Suprapubic skin (tissue), 4 donors: Measurements from ENCODE around the gene ZFAND6. TPM values are rescaled to one million over a fixed set of nuclear protein-coding genes. Genes with fewer than 3 reads are reported as not detected.

Experiments used
- DNase-seq, 2 donors: peaks; one replicate each; pipeline ENCODE4 v3.0.0-alpha.2; 2019; ENCODE audit warnings: low spot score in 2 of 2
- H3K27ac ChIP-seq: fragments of 200-600 bp; sonication (generic); one replicate; pipeline ENCODE4 v1.5.1; 2019
- H3K27me3 ChIP-seq: fragments of 200-600 bp; sonication (generic); one replicate; pipeline ENCODE4 v1.5.1; 2019
- H3K36me3 ChIP-seq: fragments of 200-600 bp; sonication (generic); one replicate; pipeline ENCODE4 v1.5.1; 2019
- H3K4me1 ChIP-seq: fragments of 200-600 bp; sonication (generic); one replicate; pipeline ENCODE4 v1.5.1; 2019
- H3K4me3 ChIP-seq: fragments of 200-600 bp; sonication (generic); one replicate; pipeline ENCODE4 v1.5.1; 2019; ENCODE audit warnings: mild to moderate bottlenecking
- H3K9me3 ChIP-seq: fragments of 200-600 bp; sonication (generic); one replicate; pipeline ENCODE4 v1.5.1; 2019
- EP300 ChIP-seq: sonication (generic); formaldehyde crosslinking; IDR thresholded peaks from one replicate; pipeline ENCODE4 v1.6.1; 2017; ENCODE audit warnings: antibody characterized with exemption
- POLR2A ChIP-seq, 2 donors: fragments of 450-650 bp; IDR thresholded peaks; one replicate each; pipeline ENCODE4 v1.6.1; 2017; ENCODE audit warnings: antibody characterized with exemption in 2 of 2, mild to moderate bottlenecking in 2 of 2, moderate library complexity in 2 of 2
- POLR2AphosphoS5 ChIP-seq, 3 donors: sonication (generic); formaldehyde crosslinking; IDR thresholded peaks; one replicate each; pipeline ENCODE4 v1.6.1; 2017; ENCODE audit warnings: antibody characterized with exemption in 3 of 3
- WGBS: methylation state at CpG from one replicate; pipeline ENCODE4 v1.1.5; 2018; 5-methylcytosine and 5-hydroxymethylcytosine counted together
- total RNA-seq, 4 donors: library from RNA; depleted of rRNA; stranded (reverse); fragments of >200 nt; gene quantifications; one replicate each; pipeline ENCODE4 v1.1.0, GENCODE V29; 2016
- TF ChIP-seq, protein P1 (sequence below), 2 donors: fragments of 200-600 bp in 1 of 2; fragments of 450-650 bp in 1 of 2; sonication (generic) in 1 of 2; IDR thresholded peaks; one replicate each; pipeline ENCODE4 v1.5.1; 2016 to 2019; ENCODE audit warnings: antibody characterized with exemption in 2 of 2, mild to moderate bottlenecking in 1 of 2, moderate library complexity in 1 of 2

ZFAND6 gene
- total RNA-seq, 4 donors from 2014 or later, result 47.9 to 107 (median 80.9) TPM

DNA sequence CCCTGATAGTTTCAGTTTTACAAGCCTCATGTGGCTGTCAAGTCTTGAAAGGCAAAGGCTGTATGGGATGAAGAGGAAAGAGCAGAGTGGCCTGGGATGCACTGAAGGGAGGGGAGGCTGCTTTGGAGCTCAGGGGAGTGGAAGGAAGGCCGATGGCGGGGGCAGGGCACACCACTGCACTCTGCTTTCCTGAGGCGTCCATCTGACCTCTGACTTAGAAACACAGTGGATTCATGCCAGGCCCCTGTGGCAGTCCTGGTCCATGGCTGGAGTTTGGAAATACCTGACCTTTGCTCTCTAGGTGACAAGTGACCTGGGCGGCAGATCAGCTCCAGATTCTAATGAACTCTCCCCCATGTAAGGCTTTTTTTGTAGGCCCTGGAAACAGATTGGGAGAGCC lies 112.3 kb downstream of the ZFAND6 start:
- WGBS, result 87% methylated on average over 3 of the region's 4 CpGs
- H3K4me3 ChIP-seq, result no peak overlapping the region
- no peaks in the 10 kb centered on the region for H3K27me3 ChIP-seq
- H3K9me3 ChIP-seq, result no peaks in the 10 kb centered on the region
- H3K27ac ChIP-seq, result no peak overlapping the region
- no peak for DNase-seq
- peaks cover 8% of the 10 kb centered on the region for H3K36me3 ChIP-seq
- TF ChIP-seq EP300, result no peak
- no peak for TF ChIP-seq POLR2AphosphoS5 (IDR thresholded peaks at IDR 0.05)
- TF ChIP-seq, protein P1, sequence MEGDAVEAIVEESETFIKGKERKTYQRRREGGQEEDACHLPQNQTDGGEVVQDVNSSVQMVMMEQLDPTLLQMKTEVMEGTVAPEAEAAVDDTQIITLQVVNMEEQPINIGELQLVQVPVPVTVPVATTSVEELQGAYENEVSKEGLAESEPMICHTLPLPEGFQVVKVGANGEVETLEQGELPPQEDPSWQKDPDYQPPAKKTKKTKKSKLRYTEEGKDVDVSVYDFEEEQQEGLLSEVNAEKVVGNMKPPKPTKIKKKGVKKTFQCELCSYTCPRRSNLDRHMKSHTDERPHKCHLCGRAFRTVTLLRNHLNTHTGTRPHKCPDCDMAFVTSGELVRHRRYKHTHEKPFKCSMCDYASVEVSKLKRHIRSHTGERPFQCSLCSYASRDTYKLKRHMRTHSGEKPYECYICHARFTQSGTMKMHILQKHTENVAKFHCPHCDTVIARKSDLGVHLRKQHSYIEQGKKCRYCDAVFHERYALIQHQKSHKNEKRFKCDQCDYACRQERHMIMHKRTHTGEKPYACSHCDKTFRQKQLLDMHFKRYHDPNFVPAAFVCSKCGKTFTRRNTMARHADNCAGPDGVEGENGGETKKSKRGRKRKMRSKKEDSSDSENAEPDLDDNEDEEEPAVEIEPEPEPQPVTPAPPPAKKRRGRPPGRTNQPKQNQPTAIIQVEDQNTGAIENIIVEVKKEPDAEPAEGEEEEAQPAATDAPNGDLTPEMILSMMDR (IDR thresholded peaks at IDR 0.05), result no peak
- no peak for TF ChIP-seq POLR2A (IDR thresholded peaks at IDR 0.05)
- peaks cover 15% of the 10 kb centered on the region for H3K4me1 ChIP-seq

DNA sequence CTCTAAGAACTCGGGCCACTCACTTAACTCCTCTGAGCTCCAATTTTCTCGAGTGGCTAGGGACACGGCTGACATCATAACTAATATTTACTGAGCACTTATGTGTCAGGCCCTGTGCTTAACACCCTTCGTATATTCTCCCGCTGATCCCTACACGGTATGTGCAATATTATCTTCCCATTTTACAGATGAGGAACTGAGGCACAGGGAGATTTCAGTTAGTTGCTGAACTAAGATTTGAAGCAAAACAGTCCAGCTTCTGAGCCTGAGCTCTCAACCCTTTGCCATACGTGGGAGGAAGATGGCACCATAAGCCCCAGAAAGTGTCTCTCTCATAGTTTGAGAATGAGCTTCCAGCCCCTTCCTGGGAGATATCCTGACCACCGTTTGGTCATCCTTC lies 112.9 kb downstream of the ZFAND6 start:
- peaks cover 8% of the 10 kb centered on the region for H3K36me3 ChIP-seq
- H3K27me3 ChIP-seq, result no peaks in the 10 kb centered on the region
- H3K27ac ChIP-seq, result no peak overlapping the region
- no peaks in the 10 kb centered on the region for H3K9me3 ChIP-seq
- H3K4me3 ChIP-seq, result no peak overlapping the region
- no peak for TF ChIP-seq POLR2A (IDR thresholded peaks at IDR 0.05)
- no peak for TF ChIP-seq POLR2AphosphoS5 (IDR thresholded peaks at IDR 0.05)
- TF ChIP-seq EP300, result no peak
- TF ChIP-seq, protein P1 (IDR thresholded peaks at IDR 0.05), result no peak
- 78% methylated on average over 8 of the region's 8 CpGs for WGBS
- no peak for DNase-seq
- H3K4me1 ChIP-seq, result peaks cover 15% of the 10 kb centered on the region

DNA sequence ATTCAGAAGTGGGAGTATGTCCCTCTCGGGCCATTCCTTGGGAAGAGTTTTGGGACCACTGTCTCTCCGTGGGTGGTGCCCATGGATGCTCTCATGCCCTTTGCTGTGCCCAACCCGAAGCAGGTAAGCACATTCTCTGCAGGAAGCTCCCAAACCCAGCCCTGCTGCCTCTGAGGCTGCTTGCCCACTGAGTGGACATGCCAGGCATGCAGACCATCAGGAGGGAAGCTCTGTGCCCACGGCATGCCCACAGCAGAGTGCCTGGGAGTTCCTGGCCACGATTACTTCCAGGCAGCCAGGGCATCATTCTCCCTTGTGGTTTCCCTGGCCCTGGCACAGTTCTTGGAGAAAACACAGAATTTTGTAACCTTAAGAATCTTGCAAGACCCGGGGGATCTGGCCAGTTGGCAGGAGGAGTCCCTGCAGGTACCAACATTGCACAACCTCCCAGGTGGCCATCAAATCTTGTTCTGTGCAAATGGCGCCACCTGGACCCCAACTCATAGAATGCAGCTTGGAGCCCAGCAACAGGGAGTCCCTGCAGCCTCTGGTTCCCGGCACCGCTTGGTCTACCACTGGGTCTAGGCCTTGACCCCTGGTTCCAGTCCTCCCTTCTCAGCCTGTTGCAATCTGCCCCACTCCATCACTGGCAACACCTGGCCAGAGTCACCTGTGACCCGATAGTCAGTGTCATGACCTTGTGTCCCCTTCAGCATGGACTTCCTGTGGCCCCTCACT lies 113.7 kb downstream of the ZFAND6 start:
- H3K27ac ChIP-seq, result no peak overlapping the region
- WGBS, result 69% methylated on average over 9 of the region's 10 CpGs
- no peaks in the 10 kb centered on the region for H3K27me3 ChIP-seq
- TF ChIP-seq EP300, result no peak
- TF ChIP-seq, protein P1 (IDR thresholded peaks at IDR 0.05), result peak; percentile 46 to 63
- no peaks in the 10 kb centered on the region for H3K9me3 ChIP-seq
- no peak for DNase-seq
- peaks cover 15% of the 10 kb centered on the region for H3K4me1 ChIP-seq
- no peak overlapping the region for H3K4me3 ChIP-seq
- H3K36me3 ChIP-seq, result peaks cover 13% of the 10 kb centered on the region

DNA sequence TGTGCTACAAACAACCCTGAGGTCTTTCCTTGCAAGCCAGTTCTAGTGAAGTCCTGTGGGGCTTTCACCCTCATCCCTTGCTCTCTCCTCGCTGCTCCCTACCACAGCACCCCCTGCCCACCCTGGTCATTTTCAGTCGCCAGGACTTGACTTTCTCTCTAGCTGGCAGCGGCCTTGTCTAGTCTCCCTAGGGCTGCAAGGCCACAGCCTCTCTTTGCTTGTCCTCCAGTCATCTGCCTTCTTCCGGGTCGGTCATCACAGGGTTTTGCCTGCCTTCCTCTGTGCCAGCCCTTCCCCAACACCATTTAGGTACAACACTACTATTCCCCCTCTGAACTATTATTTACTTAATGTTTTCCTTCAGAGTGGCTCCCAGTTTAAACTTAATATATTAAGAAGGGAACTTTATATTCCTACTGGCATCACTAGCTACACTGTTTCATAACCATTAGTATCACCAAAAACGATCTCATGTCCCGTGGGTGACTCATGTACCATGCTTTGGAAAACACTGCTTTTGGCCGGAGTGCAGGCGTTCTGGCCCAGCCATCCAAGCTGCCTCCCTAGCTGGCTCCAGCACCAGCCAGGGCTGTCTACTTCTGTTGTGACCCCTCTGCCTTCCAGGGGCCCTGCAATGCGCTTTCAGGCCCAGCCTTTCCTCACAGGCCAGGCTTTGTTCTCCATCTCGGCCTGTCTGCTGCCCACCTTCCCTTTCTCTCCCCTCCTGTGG lies 114.7 kb downstream of the ZFAND6 start:
- TF ChIP-seq POLR2A (IDR thresholded peaks at IDR 0.05), result no peak
- no peak for TF ChIP-seq POLR2AphosphoS5 (IDR thresholded peaks at IDR 0.05)
- TF ChIP-seq, protein P1 (IDR thresholded peaks at IDR 0.05), result no peak
- WGBS, result 53% methylated on average over 11 of the region's 11 CpGs
- peak overlapping the region; percentile 36 for H3K27ac ChIP-seq
- DNase-seq, result no peak
- H3K9me3 ChIP-seq, result no peaks in the 10 kb centered on the region
- H3K4me1 ChIP-seq, result peaks cover 15% of the 10 kb centered on the region
- H3K36me3 ChIP-seq, result peaks cover 6% of the 10 kb centered on the region
- no peaks in the 10 kb centered on the region for H3K27me3 ChIP-seq
- H3K4me3 ChIP-seq, result no peak overlapping the region

DNA sequence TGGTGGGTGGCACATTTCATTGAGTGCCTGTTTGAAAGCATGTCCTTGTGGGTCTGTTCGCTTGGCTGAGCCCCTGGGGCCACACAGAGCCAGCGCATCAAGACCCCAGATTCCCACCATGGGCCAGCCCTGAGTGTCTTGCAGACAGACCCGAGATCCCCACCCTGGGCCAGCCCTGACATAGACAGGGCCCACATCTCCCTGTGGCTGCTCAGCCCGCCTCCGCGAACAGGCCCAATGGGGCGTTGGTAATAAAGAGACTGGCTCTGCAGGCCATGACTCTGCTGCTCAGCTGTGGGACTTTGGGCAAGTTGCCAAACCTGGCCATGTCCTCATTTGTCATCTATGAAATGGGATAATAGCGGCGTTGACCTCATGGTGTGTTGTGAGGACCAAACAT lies 116.0 kb downstream of the ZFAND6 start:
- H3K4me3 ChIP-seq, result no peak overlapping the region
- no peaks in the 10 kb centered on the region for H3K27me3 ChIP-seq
- DNase-seq, result no peak
- H3K27ac ChIP-seq, result no peak overlapping the region
- no peaks in the 10 kb centered on the region for H3K9me3 ChIP-seq
- TF ChIP-seq POLR2AphosphoS5 (IDR thresholded peaks at IDR 0.05), result no peak
- TF ChIP-seq EP300, result no peak
- TF ChIP-seq, protein P1 (IDR thresholded peaks at IDR 0.05), result no peak
- TF ChIP-seq POLR2A (IDR thresholded peaks at IDR 0.05), result no peak
- peaks cover 15% of the 10 kb centered on the region for H3K4me1 ChIP-seq
- 100% methylated on average over 5 of the region's 9 CpGs for WGBS
- H3K36me3 ChIP-seq, result peaks cover 15% of the 10 kb centered on the region
